NOMO-1 treated with dmso at 0.1 percent for 144 hours (cell line): ENCODE results near the gene ITK.

Source experiments
- DNase-seq: peaks from one replicate; lab custom pipeline; 2025; ENCODE audit not compliant: unreplicated experiment; lab: John Stamatoyannopoulos, UW

The ITK gene

DNA sequence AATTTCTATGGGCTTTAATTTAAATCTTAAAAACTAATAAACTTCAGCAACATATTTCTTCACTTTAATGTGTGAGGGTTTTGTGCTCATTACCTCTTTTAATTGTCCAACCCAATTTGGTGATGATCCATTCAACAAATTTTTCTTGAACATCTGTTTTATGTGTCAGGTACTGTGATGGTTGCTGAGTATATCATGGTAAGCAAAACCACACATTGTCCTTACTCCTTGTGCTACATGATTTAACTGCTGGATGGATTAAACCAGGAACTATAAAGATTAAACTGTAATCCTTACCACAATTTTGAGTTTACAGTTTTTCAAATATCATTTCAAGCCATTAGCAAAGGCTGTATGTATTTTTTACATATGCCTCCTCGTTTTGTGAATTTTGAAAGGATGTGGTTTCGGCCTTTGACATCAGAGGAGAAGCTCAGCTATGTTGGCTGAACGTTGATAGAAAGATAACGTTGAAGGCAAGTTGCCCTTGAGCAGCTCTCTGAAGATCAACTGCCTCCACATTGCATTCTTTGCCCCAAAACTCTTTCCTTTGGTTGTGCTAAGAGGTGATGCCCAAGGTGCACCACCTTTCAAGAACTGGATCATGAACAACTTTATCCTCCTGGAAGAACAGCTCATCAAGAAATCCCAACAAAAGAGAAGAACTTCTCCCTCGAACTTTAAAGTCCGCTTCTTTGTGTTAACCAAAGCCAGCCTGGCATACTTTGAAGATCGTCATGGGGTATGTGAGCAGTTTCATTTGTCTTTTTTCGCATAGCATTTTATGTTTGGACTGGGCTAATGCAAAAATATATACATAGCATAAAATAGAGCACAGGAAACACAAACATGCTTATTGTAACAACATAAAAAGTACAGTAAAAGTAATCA is at the start of gene ITK:
Gene ITK, plus strand, starts transcription at position 467 of the 891 bp plus-strand sequence. Its CDS starts 138 bp downstream, at position 605.
- DNase-seq, result no peak

DNA sequence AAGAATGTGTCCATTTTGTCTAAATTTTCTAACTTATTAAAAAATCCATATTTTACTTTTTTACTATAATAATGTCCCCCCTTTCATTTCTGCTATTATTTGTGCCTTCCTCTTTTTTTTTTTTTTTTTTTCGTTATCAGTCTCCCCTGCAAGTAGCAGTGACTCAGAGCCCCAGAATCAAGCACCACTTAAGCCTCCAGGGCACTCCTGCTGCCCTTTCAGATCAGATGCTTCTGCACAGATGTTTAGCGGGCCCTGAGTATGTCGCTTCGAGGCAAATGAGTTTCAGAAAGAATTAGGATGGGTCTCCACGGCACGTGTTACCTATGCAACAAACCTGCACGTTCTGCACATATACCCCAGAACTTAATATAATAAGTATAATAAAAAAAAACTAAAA is 49.7 kb upstream of the ITK start:
- DNase-seq, result peak; percentile 47

DNA sequence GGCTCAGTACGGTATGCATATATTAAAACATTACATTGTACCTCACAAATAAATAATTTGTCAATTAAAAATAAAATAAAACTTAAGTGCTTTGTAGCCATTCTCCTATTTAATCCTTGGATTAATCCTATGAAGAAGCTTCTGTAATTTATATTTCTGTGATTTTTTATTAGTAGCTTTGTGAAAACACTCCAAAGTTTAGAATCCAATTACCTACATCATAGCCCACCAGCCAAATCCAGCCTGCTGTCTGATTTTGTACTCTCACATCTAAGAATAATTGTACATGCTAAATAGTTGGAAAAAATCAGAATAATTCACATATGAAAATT is 48.4 kb upstream of the ITK start:
- no peak for DNase-seq

DNA sequence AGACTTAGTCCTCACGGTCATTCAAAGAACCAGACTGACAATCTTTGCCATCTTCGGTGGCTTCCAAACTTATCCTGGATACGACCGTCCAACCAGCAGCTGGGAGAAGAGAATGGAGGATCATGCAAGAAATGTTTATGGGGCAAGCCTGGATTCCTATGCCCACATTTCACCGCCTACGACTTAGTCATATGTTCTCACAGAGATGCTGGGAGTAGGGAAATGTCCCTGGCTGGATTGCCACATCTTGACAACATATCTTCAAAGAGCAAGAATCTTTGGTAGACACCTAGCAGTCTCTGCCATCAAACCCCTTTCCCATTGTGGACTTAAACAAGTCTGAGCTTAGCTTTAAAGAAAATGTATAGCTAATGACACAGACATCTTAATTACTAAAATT is 42.9 kb upstream of the ITK start:
- DNase-seq, result no peak

DNA sequence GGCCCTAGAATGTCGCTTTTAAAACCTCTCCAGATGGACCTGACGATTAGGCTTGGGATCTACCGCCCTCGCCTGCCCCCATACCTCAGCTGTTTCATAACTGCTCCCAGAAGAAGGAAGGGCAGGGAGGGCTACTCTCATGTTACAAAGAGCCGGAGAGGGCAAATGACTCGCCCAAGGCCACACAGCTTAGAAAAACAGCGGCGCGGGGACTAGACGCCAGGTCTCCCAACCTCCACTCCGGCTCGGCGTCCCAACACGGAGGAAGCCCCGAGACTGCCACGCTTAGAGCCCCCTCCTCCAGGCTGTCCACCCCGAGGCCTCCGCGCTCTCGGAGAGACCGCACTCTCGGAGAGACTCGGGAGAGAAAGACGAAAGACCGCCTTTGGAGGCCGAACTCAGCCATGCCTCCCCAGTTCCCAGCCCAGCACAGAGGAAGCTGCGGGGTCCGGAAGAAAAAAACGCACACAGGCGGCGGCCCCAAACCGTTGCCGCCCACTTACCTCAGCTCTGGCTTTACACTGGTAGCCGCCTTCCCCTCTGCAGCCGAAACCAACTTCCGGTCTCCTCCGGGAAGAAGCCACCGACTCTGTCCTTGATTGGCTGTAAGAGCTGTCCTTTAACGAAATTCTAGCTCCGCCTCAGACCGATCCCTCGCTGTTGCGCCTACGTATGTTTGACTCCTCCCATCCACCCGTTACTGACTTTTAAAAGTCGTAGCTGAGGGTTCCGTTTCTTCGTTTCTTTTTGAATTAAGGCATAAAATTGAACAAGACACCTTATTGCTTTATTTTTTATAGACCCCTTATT is 38.1 kb upstream of the ITK start, which contains the start of gene MED7:
Gene MED7, minus strand, starts transcription at position 549 of the 810 bp plus-strand sequence. CDS start 3,434 bp downstream, outside the sequence.
- peak; percentile 98 for DNase-seq

DNA sequence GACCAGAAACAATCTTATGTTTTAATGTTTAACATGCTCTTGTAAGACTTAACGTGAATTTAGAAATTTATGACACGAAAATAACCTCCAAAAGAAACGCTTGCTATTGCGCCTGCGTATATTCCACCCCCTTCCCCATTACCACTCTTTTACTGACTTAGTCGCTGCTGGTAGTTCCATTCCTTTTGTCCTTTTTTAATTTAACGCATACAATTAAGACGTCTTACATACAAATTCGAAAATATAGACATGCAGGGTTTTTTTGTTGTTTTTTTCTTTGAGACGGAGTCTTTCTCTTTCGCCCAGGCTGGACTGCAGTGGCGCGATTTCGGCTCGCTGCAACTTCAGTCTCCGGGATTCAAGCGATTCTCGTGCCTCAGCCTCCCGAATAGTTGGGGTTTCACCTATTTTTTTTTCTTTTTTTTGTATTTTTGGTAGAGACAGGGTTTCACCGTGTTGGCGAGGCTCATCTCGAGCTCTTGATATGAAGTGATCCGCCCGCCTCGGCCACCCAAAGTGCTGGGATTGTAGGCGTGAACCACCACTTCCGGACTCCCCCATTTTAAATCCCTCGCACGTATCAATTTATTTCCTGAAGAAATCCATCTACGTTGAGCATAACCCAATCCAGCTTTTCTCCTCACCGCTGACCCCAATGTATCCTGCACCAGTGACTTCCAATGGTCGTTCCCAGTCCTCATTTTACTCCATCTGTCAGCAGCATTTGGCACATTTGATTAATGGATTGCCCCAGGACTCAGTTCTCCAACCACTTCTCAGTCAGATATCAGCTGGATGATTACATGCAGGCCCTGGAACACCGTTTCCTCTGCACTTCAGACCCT is 37.3 kb upstream of the ITK start:
- peak; percentile 52 for DNase-seq

DNA sequence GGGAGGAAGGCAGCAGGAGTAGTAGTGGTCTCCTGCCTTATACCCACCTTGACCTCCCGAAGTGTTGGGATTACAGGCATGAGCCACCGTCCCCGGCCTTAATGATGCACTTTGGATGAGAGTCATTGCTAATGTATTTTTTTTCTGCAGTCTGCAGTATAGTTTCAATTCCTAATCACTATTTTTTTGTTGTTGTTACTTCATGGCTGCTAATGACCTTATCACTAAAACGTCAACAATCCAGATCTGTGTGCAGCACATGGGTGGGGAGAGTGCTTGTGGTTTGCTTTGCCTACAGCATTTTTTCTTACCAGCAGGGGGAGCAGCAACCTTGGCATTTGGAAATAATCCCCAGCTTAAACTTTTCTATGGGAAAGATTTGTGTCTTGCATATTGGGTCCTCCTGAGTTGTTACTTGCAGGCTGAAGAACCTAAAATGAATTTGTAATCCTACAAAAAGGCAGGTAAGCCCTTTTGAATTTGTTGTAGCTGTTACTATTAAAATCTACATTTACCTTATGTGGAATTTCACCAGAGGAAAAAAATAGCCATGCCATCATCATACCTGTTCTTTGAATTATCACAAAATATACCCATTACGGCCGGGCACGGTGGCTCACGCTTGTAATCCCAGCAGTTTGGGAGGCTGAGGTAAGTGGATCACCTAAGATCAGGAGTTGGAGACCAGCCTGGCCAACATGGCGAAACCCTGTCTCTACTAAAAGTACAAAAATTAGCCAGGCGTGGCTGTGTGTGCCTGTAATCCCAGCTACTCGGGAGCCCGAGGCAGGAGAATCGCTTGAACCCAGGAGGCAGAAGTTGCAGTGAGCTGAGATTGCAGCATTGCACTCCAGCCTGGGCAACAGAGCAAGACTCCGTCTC is 31.7 kb upstream of the ITK start:
- DNase-seq, result peak; percentile 16

DNA sequence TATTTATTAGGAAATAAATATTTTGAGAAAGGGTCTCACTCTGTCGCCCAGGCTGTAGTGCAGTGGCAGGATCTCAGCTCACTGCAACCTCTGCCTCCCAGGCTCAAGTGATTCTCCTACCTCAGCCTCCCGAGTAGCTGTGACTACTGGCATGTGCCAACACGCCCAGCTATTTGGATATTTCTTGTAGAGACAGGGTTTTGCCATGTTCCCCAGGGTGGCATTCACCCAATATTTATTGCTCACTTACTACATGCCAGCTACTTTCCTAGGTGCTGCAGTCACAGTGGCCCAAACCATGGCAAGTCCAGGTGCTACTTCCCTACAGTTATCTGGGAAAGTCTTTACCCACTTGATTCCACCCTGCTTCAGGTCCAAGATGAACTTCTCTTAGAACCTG is 29.6 kb upstream of the ITK start:
- no peak for DNase-seq

DNA sequence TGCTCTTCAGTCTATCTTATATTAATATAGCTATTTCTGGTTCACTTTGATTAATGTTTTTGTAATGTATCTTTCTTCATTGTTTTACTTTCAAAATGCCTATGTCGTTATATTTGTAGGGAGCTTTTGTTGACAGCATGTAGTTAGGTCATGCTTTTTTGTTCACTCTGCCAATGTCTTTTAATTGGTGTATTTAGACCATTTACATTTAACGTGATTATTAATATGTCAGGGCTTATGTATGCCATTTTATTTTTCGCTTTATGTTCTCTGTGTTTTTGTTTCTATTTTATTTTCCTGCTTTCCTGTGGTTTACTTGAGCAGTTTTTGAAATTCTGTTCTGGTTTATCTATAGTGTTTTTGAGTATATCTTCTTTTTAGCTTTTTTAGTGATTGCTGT is 25.3 kb upstream of the ITK start:
- no peak for DNase-seq

DNA sequence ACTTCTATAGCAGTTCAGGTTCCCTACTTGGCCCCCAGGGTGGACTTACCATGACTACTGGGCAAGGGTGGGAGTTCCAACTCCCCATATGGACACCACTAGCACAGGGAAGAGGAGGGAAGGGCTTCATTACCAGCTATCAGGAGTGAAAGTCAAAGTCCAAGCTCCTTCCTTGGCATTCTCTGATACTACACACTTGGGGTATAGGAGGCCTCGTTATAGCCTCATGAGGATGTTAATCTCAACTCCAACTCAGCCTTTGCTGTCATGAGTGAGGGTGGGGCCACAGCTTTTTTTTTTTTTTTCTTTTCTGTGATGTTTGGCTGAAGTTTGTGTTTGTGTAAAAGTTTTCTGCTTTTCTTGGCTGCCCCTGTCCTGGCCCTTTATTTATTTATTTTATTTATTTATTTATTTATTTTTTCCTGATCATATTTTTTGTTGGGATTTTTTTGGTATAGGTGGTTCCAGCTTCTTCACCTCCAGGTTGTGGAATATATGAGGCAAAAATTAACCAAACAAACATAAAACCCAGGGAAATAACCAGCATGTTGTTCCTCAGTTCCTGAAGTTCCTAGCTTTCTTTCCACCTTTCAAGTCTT is 23.2 kb upstream of the ITK start:
- DNase-seq, result no peak

DNA sequence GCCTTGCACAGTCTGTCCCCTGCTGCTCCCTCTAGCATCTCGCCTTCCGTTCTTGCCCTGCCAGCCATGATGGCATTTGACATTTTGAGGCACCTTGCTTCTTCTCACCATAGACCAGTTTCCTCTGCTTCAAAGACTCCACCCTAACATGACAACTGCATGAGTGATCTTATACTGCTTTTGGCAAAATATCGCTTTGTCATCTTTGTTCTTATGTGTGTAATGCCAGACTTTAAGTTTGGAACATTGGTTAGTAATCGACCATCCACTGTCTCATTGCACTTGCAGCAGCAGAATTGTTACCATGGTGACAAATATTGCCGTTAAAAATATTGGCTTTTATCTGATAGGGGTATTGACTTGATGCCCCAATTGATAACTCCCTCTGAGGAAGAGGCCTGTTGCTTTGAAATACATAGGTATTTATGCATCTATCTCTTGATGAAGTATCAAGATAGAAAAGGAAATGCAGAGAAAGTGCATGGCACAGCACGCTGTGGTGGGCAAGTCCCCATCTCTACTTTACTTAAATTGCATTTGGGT is 21.4 kb upstream of the ITK start:
- no peak for DNase-seq

DNA sequence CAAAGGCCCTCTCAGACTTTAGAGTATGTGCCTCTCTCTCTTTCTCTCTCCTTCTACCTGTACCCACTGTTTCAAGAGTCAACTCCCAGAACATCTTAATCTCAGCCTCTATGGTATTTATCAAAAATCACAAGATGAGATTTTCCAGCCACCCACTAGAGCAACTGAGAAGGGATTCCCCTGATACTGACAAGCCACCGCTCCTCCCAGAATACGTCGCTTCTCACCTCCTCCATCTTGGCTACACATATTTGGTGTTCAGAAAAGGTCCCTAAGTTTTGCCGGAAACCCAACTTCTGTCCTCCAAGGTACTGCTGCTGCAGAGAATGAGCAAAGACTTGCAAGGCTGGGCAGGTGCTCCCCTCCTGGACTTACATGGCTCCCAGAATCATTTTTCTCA is 20.6 kb upstream of the ITK start:
- DNase-seq, result no peak

DNA sequence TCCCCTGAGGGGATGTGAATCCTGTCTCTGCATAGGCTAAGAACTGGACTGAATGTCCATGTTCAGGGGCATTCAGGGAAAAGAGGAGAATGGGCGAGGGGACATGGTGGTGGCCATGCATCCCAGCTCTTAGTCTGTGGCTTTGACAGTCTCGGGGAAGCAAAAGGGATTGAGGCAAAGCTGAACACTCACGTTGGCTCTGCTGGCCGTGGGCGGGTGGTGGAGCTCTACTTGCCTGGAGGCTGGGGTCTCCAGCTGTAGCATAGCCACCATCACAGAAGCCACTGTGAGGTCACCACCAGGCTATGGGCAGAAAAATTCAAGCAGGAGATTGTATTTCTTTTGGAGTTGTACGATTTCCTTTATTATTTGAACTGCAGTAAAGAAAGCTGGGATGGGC is 18.6 kb upstream of the ITK start:
- DNase-seq, result no peak

DNA sequence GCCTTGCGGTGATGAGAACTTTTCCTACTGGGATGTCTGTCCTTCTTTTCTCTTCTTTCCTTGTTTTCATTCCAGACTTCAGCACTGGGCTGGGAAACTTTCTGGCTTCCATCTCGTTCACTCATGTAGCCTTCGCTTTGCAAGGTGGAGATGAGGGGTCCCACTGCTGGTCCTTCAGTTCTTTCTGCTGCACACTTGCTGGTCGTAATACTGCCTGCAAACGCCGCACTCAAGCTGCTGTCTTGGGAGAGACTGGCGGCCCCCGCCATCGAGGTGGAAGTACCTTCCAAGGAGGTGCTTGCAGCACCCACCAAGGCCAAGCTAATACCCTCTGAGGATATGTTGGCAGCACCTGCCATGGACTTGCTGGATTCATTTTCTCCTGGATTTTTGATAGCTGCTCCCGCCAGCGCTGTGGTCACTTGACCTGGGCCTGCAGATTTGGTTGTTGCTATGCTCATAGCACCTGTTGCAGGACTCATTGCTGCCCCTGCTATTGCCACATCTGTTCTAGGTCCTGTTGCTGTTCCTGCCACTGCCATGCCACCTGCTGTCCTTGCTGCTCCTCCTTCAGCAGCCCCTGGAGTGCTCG is 17.6 kb upstream of the ITK start:
- no peak for DNase-seq

DNA sequence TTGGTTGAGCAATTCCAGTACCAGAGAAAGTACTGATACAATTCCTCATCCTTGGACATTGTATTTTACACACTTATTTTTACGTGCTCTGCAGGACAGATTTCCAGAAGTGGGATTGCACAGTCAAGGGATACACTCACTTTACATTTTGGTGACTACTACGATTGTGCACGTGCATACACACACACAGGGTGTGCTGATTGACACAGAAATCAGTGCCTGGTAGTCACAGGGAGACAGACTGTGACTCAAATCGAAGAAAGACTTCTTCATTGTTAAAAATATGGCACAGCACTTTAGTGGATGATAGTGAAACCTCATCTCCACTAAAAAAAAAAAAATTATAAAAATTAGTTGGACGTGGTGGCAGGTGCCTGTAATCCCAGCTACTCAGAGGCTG is 16.1 kb upstream of the ITK start:
- no peak for DNase-seq

DNA sequence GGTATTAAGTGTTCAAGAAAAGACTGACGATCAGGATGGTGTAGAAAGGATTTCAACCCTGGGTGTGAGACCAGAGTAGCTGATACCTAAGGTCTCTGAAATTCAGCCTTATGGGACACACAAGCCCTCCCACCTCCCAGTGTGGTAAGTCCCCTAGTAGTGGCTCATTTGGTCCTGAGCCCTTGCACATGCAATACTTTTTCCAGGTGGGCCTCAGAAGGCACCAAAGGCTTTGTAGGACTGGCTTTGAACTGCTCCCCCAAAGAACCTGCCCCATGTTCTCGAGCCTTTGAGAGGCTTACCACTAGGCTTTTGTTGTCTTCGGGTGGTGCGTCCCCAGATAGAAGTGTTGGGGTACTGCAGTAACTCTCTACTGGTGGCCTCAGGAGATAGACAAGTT is 15.4 kb upstream of the ITK start:
- DNase-seq, result no peak

DNA sequence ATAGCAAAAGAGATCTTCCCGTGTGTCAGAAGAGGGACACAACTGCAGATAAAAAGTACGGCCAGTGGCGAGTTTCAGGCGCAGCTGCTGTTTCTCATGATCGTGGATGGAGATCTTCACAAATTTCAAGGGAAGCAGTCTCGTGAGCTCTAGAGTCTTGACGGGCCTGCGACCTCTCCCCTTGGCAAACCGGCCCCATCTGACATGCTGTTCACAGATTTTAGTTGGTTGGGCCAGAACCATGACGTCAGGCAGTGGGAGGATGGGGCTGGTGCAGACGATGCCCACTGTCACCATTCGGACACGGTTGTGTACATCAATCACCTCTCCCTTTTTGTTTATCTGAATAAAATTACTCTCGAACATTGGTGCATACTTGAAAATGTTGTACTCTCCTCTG is 15.0 kb upstream of the ITK start:
- no peak for DNase-seq

DNA sequence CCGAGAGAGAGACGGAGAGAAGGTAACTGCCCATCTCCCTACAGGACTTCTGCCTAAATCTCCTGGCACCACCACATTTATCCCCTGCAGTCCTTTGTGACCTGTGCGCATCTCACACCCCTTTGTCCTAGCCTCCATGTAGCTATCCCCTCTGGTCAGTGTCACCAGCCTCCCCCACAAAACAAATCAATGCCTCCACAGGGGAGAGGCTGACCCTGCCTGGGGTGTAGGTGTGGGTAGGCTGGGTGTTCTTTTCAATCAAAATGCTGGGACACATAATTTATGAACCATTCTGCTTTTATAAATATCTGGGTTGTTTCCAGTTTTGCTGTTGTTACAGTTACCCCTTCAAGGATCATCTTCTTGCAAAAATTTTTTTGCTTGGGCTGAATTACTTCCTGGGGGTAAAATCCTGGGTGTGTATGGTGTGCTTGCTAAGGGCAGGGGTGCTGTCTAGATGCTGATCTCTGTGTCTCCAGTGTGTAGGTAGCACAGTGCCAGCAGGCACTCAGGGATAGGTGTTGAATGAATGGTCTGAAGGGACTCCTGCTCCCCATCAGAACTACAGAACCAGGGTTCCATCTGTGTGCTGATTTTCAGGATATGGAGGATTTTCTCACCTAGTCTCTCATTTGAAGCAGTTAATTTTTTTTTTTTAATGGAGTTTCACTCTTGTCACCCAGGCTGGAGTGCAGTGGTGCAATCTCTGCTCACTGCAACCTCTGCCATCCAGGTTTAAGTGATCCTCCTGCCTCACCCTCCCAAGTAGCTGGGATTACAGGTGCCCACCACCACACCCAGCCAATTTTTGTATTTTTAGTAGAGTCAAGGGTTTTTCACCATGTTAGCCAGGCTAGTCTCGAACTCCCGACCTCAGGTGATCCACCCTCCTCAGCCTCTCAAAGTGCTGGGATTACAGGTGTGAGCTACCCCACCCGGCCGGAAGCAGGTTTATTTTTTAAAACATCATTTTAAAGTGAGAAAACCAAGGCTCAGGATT is 14.1 kb upstream of the ITK start, which contains the start of gene GARIN3:
Gene GARIN3, minus strand, starts transcription at position 51 of the 1,000 bp plus-strand sequence. CDS start 96 bp downstream, outside the sequence.
- DNase-seq, result no peak
